Choroid plexus epithelial cell (primary cell): Measurements from ENCODE around the gene RAPGEF3.

Experiments
- DNase-seq: peaks from one replicate; pipeline ENCODE4 v3.0.0-alpha.2; 2010; ENCODE audit warnings: low read depth
- H3K4me3 ChIP-seq: 2 replicates; pipeline ENCODE4 v1.5.1; 2011; ENCODE audit warnings: low read depth, mild to moderate bottlenecking, control low read depth, low read length, moderate library complexity
- CTCF ChIP-seq: conservative IDR thresholded peaks from 2 replicates; pipeline ENCODE4 v1.5.1; 2011; ENCODE audit warnings: low read depth, mild to moderate bottlenecking, control low read depth, inconsistent platforms, low read length, moderate library complexity

The RAPGEF3 gene

DNA sequence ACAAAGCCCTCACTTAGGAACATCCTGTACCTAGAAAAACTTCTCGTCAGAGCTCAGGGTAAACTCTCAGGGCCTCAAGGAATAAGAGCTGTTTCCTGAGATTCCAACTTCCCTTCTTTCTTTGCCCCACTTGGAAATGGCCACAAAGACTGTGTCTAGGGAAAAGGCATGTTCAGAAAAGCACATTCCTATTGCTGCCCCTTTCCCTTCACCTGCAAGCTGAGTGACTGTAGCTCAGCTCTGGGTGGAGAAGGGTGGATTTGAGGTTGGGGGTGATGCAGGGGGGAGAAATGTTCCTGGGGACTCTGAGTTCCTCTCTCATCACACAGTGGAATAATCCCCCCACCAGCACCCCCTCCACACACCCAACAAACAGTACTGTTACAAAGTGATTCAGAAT, 40.1 kb downstream of the RAPGEF3 start:
- DNase-seq: no peak

DNA sequence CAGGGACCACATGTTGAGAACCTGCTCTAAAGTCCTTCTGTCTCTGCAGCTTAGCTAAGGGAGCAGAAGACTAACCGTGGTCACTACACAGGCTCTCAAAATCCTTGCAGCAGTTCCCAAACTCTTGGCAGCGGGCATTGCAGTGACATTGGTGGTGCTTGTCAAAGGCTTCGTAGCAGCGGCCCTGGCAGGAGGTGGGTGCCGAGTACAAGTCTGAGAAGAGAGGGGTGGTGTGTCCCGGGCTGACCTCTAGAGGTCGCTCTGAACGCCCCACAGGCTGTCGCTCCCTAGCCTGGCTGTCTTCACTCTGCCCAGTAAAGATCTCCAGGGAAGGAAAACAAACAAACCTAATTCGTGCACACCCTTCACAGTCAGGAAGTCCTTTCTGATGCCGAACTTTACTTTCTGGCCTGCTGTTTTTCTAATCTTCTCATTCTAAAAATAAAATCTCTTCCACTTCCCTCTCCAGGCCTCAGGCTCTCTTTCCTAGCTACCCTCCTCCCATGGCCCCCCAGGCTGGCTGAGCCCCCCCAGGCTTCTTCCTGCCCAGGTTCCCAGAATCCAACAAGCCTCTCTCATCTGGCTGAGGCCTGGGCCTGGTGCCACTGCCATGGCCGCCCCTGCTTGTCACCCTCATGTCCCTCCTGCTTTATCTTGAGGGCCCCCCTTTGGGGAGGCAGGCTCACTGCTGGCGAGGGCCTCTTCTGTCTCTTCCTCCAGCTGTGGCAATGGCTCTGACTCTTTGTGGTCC, 41.1 kb downstream of the RAPGEF3 start:
- H3K4me3 ChIP-seq: no peak overlapping the region
- DNase-seq: peak; percentile 92
- peak; percentile 84 for TF ChIP-seq CTCF

More for the DNA sequence above, 40.1 kb downstream of the RAPGEF3 start:
- no peak for TF ChIP-seq CTCF
- H3K4me3 ChIP-seq: no peak overlapping the region

GRCh38 chr12:47717046-47717442, 41.6 kb downstream of the RAPGEF3 start:
- DNase-seq: no peak

GRCh38 chr12:47715877-47716548, 42.7 kb downstream of the RAPGEF3 start:
- TF ChIP-seq CTCF: no peak
- DNase-seq: no peak
- H3K4me3 ChIP-seq: no peak overlapping the region

More at GRCh38 chr12:47717046-47717442, 41.6 kb downstream of the RAPGEF3 start:
- H3K4me3 ChIP-seq: no peak overlapping the region
- TF ChIP-seq CTCF: no peak

DNA sequence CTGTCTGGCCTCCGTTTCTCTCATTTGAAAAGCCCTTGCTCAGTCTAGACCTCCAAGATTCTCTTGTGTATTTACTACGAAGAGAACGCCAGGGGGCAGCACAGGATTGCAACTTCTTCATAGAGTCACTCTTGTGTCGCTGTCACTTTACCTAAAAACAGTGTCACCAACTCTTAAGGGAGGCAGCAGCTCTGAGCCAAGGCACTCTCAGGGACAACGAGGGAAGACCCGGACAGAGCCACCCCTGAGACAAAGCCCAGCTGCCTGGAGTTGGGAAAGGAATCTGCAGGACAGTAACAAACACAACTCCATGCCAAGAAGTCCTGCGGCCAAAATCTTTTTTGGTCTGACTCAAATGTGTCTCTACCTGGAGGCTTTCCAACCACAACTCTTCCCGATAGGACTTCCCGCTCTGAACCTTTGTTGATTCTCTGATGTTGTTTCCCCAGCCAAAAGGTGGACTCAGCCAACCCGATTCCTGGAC, 43.2 kb downstream of the RAPGEF3 start:
- peak; percentile 78 for DNase-seq
- H3K4me3 ChIP-seq: peak overlapping the region; percentile 32
- peak; percentile 82 for TF ChIP-seq CTCF

GRCh38 chr12:47714826-47715386, 43.8 kb downstream of the RAPGEF3 start:
- TF ChIP-seq CTCF: no peak
- no peak overlapping the region for H3K4me3 ChIP-seq
- DNase-seq: no peak

DNA sequence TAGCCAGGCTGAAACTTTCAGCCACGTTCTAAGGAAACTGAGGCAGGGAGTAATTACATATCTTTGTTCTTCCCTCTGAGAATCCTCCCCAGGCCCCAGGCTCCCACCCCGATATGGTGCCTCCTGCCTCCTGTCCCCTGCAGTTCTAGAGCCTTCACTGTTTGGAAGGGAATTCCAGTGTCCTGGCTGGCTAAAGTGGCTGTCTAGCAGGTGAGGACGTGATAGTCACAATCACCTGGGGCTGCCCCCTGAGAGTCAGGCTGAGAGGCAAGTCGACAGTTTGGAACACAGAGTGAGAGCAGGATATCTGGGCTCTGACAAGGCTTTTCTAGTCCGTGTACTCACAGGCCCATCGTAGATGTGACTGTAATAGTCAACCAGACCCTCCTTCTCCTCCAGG, 46.5 kb downstream of the RAPGEF3 start:
- no peak for DNase-seq

More for the DNA sequence above, 46.5 kb downstream of the RAPGEF3 start:
- no peak for TF ChIP-seq CTCF
- no peak overlapping the region for H3K4me3 ChIP-seq
